PC-9 (cell line): ENCODE data around the gene PAK6.

Source experiments
- CTCF ChIP-seq: fragments of 200-600 bp; sonication (generic); conservative IDR thresholded peaks from 2 replicates; pipeline ENCODE4 v1.6.1; 2017; ENCODE audit warnings: mixed run types, antibody characterized with exemption, mild to moderate bottlenecking, moderate library complexity
- EZH2 ChIP-seq: fragments of 200-600 bp; sonication (generic); IDR thresholded peaks from 2 replicates; pipeline ENCODE4 v1.8.0; 2017; ENCODE audit warnings: antibody characterized with exemption, low read depth

GRCh38 chr15:40222131-40222530, 16.7 kb upstream of the PAK6 start:
- no peak for TF ChIP-seq EZH2
- TF ChIP-seq CTCF: no peak
